Measurements from ENCODE around the gene TTC33.

The TTC33 gene

GRCh38 chr5:40490464-40491111 lies 265.2 kb downstream of the TTC33 start:
- H3K9ac ChIP-seq (ENCODE audit: low read depth, low read length): no peak overlapping the region

GRCh38 chr5:40489421-40489820 lies 266.3 kb downstream of the TTC33 start:
- no peaks in the 10 kb centered on the region for H3K36me3 ChIP-seq (ENCODE audit: control insufficient read depth, insufficient read depth, low read length)
- H3K9ac ChIP-seq (ENCODE audit: low read depth, low read length): no peak overlapping the region
- no peaks in the 10 kb centered on the region for H3K9me3 ChIP-seq (ENCODE audit: control insufficient read depth, insufficient read depth, low read length)
- H3K4me1 ChIP-seq (ENCODE audit: control insufficient read depth, insufficient read depth, low read length): no peaks in the 10 kb centered on the region
- H3K27me3 ChIP-seq (ENCODE audit: control insufficient read depth, insufficient read depth, low read length): no peaks in the 10 kb centered on the region
- H3K4me3 ChIP-seq (ENCODE audit: low read depth, low read length): no peak overlapping the region

More at GRCh38 chr5:40490464-40491111, 265.2 kb downstream of the TTC33 start:
- Histone ChIP-seq H3K27me3 (ENCODE audit: control insufficient read depth, insufficient read depth, low read length) (no peaks in the 10 kb centered on the region), H3K36me3 (ENCODE audit: control insufficient read depth, insufficient read depth, low read length) (no peaks in the 10 kb centered on the region), H3K4me1 (ENCODE audit: control insufficient read depth, insufficient read depth, low read length) (no peaks in the 10 kb centered on the region), H3K9me3 (ENCODE audit: control insufficient read depth, insufficient read depth, low read length) (no peaks in the 10 kb centered on the region), H3K4me3 (ENCODE audit: low read depth, low read length) (no peak overlapping the region)

- H3K9ac ChIP-seq (ENCODE audit: low read depth, low read length): no peak overlapping the region
- H3K4me3 ChIP-seq (ENCODE audit: low read depth, low read length): no peak overlapping the region
- no peaks in the 10 kb centered on the region for H3K36me3 ChIP-seq (ENCODE audit: control insufficient read depth, insufficient read depth, low read length)
- no peaks in the 10 kb centered on the region for H3K4me1 ChIP-seq (ENCODE audit: control insufficient read depth, insufficient read depth, low read length)
- H3K9me3 ChIP-seq (ENCODE audit: control insufficient read depth, insufficient read depth, low read length): no peaks in the 10 kb centered on the region
- H3K27me3 ChIP-seq (ENCODE audit: control insufficient read depth, insufficient read depth, low read length): no peaks in the 10 kb centered on the region
Observed at GRCh38 chr5:40486437-40487275, 269.1 kb downstream of the TTC33 start.

GRCh38 chr5:40485021-40485998 lies 270.5 kb downstream of the TTC33 start:
- Histone ChIP-seq H3K4me3 (ENCODE audit: low read depth, low read length) (no peak overlapping the region), H3K9me3 (ENCODE audit: control insufficient read depth, insufficient read depth, low read length) (no peaks in the 10 kb centered on the region), H3K4me1 (ENCODE audit: control insufficient read depth, insufficient read depth, low read length) (no peaks in the 10 kb centered on the region), H3K9ac (ENCODE audit: low read depth, low read length) (no peak overlapping the region), H3K36me3 (ENCODE audit: control insufficient read depth, insufficient read depth, low read length) (no peaks in the 10 kb centered on the region), H3K27me3 (ENCODE audit: control insufficient read depth, insufficient read depth, low read length) (no peaks in the 10 kb centered on the region)

GRCh38 chr5:40484495-40484894 lies 271.3 kb downstream of the TTC33 start:
- Histone ChIP-seq H3K4me3 (ENCODE audit: low read depth, low read length) (no peak overlapping the region), H3K9ac (ENCODE audit: low read depth, low read length) (no peak overlapping the region), H3K4me1 (ENCODE audit: control insufficient read depth, insufficient read depth, low read length) (no peaks in the 10 kb centered on the region), H3K27me3 (ENCODE audit: control insufficient read depth, insufficient read depth, low read length) (no peaks in the 10 kb centered on the region), H3K36me3 (ENCODE audit: control insufficient read depth, insufficient read depth, low read length) (no peaks in the 10 kb centered on the region), H3K9me3 (ENCODE audit: control insufficient read depth, insufficient read depth, low read length) (no peaks in the 10 kb centered on the region)

GRCh38 chr5:40483316-40483715 lies 272.4 kb downstream of the TTC33 start:
- H3K9ac ChIP-seq (ENCODE audit: low read depth, low read length): no peak overlapping the region
- H3K4me3 ChIP-seq (ENCODE audit: low read depth, low read length): no peak overlapping the region
- H3K4me1 ChIP-seq (ENCODE audit: control insufficient read depth, insufficient read depth, low read length): no peaks in the 10 kb centered on the region
- no peaks in the 10 kb centered on the region for H3K27me3 ChIP-seq (ENCODE audit: control insufficient read depth, insufficient read depth, low read length)
- H3K36me3 ChIP-seq (ENCODE audit: control insufficient read depth, insufficient read depth, low read length): no peaks in the 10 kb centered on the region
- H3K9me3 ChIP-seq (ENCODE audit: control insufficient read depth, insufficient read depth, low read length): no peaks in the 10 kb centered on the region

- H3K4me3 ChIP-seq (ENCODE audit: low read depth, low read length): no peak overlapping the region
- H3K4me1 ChIP-seq (ENCODE audit: control insufficient read depth, insufficient read depth, low read length): no peaks in the 10 kb centered on the region
- no peaks in the 10 kb centered on the region for H3K9me3 ChIP-seq (ENCODE audit: control insufficient read depth, insufficient read depth, low read length)
- no peak overlapping the region for H3K9ac ChIP-seq (ENCODE audit: low read depth, low read length)
- no peaks in the 10 kb centered on the region for H3K36me3 ChIP-seq (ENCODE audit: control insufficient read depth, insufficient read depth, low read length)
- H3K27me3 ChIP-seq (ENCODE audit: control insufficient read depth, insufficient read depth, low read length): no peaks in the 10 kb centered on the region
Observed at GRCh38 chr5:40481241-40481640, 274.5 kb downstream of the TTC33 start.

- Histone ChIP-seq H3K9me3 (ENCODE audit: control insufficient read depth, insufficient read depth, low read length) (no peaks in the 10 kb centered on the region), H3K36me3 (ENCODE audit: control insufficient read depth, insufficient read depth, low read length) (no peaks in the 10 kb centered on the region), H3K4me1 (ENCODE audit: control insufficient read depth, insufficient read depth, low read length) (no peaks in the 10 kb centered on the region), H3K4me3 (ENCODE audit: low read depth, low read length) (no peak overlapping the region), H3K9ac (ENCODE audit: low read depth, low read length) (no peak overlapping the region), H3K27me3 (ENCODE audit: control insufficient read depth, insufficient read depth, low read length) (no peaks in the 10 kb centered on the region)
Observed at GRCh38 chr5:40480392-40480791, 275.4 kb downstream of the TTC33 start.

GRCh38 chr5:40479939-40480338 lies 275.8 kb downstream of the TTC33 start:
- no peaks in the 10 kb centered on the region for H3K9me3 ChIP-seq (ENCODE audit: control insufficient read depth, insufficient read depth, low read length)
- H3K4me1 ChIP-seq (ENCODE audit: control insufficient read depth, insufficient read depth, low read length): no peaks in the 10 kb centered on the region
- no peaks in the 10 kb centered on the region for H3K27me3 ChIP-seq (ENCODE audit: control insufficient read depth, insufficient read depth, low read length)
- no peak overlapping the region for H3K9ac ChIP-seq (ENCODE audit: low read depth, low read length)
- H3K36me3 ChIP-seq (ENCODE audit: control insufficient read depth, insufficient read depth, low read length): no peaks in the 10 kb centered on the region
- no peak overlapping the region for H3K4me3 ChIP-seq (ENCODE audit: low read depth, low read length)

- no peaks in the 10 kb centered on the region for H3K27me3 ChIP-seq (ENCODE audit: control insufficient read depth, insufficient read depth, low read length)
- no peak overlapping the region for H3K4me3 ChIP-seq (ENCODE audit: low read depth, low read length)
- no peaks in the 10 kb centered on the region for H3K36me3 ChIP-seq (ENCODE audit: control insufficient read depth, insufficient read depth, low read length)
- no peaks in the 10 kb centered on the region for H3K4me1 ChIP-seq (ENCODE audit: control insufficient read depth, insufficient read depth, low read length)
- no peak overlapping the region for H3K9ac ChIP-seq (ENCODE audit: low read depth, low read length)
- H3K9me3 ChIP-seq (ENCODE audit: control insufficient read depth, insufficient read depth, low read length): no peaks in the 10 kb centered on the region
Observed at GRCh38 chr5:40478766-40479165, 277.0 kb downstream of the TTC33 start.

- H3K36me3 ChIP-seq (ENCODE audit: control insufficient read depth, insufficient read depth, low read length): no peaks in the 10 kb centered on the region
- no peaks in the 10 kb centered on the region for H3K9me3 ChIP-seq (ENCODE audit: control insufficient read depth, insufficient read depth, low read length)
- H3K9ac ChIP-seq (ENCODE audit: low read depth, low read length): no peak overlapping the region
- no peak overlapping the region for H3K4me3 ChIP-seq (ENCODE audit: low read depth, low read length)
- H3K27me3 ChIP-seq (ENCODE audit: control insufficient read depth, insufficient read depth, low read length): no peaks in the 10 kb centered on the region
- no peaks in the 10 kb centered on the region for H3K4me1 ChIP-seq (ENCODE audit: control insufficient read depth, insufficient read depth, low read length)
Observed at GRCh38 chr5:40477856-40478546, 277.8 kb downstream of the TTC33 start.
